Fibroblast of peridontal ligament (primary cell): ENCODE results near the gene TGFBR2.
A peak's percentile ranks its signal among the peaks of the same experiment; 100 is the strongest.

ENCODE experiments used
- DNase-seq: peaks from one replicate; pipeline ENCODE4 v3.0.0-alpha.2; 2010; ENCODE audit errors: extremely low read depth

TGFBR2 gene

DNA sequence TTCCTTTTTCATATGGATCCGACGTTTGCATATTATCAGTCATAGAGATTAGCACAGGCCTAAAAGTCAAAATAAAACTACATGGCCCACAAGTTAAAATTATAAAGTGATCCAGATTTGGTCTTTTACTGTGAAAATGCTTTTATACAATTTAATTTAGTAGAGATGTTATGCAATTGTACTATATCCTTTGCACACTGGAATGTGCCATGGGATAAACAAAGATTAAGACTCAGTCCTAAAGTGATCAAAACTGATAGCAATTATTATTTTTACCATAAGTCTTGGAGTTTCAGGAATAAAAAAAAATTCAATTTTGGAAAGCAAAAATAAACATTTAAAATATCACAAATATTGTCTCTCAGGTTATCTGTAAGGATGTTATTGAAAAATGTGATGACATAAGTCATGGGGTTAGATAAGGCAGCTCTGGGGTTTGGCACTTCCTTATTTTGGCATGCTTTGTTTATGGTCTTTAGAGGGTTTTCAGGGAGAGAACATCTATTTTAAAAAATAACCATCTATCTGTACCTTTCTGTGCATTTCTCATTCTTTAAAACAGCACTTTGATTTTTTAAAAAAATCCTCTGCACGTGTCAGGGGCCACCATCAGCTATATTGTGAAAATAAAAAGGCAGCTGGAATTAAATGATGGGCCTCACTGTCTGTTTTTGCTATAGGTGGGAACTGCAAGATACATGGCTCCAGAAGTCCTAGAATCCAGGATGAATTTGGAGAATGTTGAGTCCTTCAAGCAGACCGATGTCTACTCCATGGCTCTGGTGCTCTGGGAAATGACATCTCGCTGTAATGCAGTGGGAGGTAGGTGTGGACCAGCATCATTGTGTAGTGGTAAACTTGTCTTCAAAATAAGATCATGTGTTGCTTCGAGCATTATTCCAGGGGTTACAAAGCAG lies 67.3 kb downstream of the TGFBR2 start:
- DNase-seq = no peak

- DNase-seq = no peak
Observed at GRCh38 chr3:30675006-30675405, 68.6 kb downstream of the TGFBR2 start.

DNA sequence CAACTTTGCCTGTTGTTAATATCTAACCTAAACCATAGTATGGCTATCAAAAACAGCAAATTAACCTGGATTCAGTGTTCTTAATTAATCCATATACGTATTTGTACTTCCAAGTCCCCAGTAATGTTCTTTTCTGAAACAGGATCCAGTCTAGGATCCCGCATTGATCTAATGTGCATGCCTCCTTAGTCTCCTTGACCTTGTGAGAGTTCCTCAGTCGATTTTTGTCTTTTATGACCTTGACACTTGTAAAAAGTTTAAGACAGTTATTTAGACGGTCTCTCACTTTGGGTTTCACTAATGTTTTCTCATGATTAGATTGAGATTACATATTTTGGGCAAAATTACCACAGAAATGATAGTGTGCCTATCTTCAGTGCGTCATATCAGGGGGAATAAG lies 69.4 kb downstream of the TGFBR2 start:
- DNase-seq = no peak

DNA sequence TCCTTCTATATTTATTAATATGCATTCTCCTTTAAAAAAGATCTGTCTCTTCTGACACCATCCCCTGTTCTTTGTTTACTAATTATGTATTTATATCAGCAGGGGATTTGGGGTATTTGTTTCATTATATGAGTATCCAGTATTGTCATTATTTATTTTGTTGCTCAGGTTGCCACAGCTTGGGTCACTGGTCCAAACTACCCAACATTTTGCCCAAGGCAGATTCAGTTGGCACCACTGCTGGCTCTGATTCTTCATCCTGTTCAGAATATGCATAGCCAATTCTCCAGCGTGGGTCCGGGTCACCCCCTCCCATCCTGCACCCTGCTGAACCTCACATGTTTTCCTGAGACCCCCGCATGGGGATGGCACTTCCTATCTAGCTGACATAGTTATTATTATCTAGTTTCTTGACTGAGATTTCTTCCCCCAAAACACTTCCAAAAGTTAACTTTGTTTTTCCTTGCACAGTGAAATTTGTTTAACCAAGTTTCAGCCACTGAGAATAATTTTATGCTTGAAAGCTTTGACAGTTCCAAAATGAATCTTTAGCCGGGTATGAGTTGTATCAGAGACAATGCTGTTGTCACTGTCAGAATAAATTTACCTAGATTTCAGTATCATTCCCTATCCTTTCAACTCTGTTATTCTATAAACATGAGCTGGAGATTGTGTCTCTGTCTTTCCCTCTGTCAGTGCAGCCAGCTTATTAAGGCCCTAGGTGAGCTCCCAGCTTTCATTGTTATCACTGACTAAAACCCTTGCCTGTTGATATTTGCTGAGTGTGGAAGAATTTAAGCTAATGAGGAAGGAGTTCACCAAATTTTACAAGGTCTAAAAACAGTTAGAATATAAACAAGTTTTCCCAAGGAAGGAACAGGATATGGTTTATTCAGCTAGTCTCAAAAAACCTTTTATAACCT lies 70.3 kb downstream of the TGFBR2 start:
- DNase-seq = no peak

DNA sequence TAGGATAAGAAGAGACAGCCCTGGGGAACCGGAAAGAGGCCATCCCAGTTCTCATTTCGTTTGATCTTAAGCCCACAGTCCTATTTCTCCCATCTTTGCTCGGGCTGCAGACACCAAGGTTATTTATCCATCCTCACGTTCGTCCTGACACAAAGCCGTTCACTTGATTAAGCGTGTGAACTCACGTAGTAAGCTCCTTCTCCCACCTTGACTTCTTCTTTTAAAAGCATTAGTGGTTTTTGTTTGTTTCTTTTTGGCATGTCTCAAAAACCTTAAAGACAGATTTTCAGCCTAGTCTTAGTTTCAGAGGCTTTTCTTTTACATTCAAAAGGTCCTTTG lies 70.9 kb downstream of the TGFBR2 start:
- no peak for DNase-seq

- DNase-seq = no peak
Observed at GRCh38 chr3:30679045-30679444, 72.6 kb downstream of the TGFBR2 start.

- DNase-seq = peak; percentile 56
Observed at GRCh38 chr3:30680789-30681648, 74.6 kb downstream of the TGFBR2 start.

DNA sequence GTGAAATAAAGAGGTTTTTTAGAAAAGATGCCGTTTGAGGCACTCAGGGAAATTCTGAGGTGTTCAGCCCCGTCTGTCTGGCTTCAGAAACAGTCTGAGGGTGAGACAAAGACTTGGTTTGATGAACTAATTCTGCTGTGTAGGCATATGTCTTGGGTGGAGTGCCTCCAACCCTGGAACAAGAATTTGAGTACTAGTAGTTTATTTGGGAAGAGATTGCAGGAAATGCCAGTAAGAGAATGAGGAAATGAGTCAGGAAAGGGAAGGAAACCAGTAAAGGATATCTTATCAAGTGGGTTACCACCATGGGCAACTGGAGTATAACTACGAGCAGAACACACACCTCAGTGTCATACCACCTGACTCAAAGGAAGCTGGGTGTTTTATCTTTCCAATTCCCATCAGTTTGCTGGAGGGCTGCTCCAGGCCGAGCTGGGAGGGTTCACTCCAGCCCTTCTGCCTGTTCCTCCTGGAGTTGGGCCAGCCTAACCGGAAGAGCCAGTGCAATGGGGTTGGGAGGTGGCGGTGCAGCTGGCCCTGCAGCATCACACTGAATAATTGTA lies 75.3 kb downstream of the TGFBR2 start:
- DNase-seq = no peak

DNA sequence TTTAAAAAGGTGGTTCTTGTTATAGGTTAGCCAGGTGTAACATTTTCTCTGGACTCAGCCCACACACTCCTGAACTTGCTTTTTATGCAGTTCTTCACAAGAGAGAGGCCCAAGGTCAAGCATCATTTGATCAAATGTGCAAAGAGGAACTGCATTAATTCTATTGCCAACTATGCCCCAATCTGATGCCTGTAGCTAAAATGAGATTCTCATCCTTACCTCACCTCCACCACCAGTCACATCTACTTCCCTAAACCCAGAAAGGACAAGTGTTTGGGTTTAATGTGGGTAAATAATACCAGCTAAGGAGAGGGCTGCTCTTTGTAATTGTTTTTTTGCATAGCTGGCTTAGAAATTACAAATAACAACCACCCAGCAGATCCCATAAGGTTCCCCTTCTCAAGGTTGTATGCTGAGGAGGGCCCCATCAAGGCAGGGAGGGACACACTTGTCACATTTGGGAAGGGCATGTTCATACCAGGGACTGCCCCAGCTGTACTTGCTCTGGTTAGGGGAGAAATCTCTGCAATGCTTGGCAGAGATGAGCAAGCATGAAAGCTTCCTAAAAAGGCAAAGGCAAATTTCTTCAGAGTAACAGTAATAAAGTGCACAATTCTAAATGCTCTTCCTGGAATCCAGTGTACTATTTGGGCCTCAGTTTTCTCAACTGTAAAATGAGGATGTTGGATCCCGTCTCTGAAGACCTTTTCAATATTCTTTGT lies 76.2 kb downstream of the TGFBR2 start:
- peak; percentile 22 for DNase-seq

DNA sequence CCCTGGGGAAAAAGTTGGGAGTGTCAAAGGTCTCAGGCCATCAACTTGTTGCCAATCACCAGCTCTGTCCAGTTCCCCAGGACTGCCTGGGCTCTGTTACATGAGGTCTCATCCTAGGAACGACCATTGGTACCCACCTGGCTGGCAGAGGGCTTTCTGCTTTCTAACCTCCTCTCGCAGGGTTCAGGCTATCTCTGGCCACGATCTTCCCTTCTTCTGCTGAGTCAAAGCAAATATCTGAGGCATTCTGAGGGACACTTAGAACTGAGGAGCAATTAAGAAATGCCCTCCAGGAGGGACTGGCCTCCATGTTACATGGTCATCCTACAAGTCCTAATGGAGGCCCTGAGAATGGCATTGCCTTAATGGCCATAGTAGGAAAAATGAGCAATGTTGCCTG lies 77.4 kb downstream of the TGFBR2 start:
- no peak for DNase-seq

DNA sequence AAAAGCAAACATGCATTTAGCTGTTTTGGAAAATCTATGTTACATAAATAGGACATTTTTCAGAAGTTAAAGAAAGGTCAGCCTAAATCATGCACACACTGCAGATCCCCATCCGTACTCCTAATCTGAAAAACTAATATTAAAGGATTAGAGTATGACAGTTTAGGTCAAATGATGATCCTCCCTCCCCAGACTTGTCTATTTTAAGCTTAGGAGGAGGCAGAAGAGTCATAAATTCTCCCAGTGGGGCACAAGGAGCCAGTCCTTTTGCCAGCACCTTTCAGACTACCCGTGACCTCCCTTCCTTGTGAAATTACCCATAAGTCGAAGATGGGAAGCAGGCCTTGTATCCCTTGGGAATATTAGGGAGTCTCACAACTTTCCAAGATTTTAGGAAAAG lies 78.0 kb downstream of the TGFBR2 start:
- DNase-seq = no peak

DNA sequence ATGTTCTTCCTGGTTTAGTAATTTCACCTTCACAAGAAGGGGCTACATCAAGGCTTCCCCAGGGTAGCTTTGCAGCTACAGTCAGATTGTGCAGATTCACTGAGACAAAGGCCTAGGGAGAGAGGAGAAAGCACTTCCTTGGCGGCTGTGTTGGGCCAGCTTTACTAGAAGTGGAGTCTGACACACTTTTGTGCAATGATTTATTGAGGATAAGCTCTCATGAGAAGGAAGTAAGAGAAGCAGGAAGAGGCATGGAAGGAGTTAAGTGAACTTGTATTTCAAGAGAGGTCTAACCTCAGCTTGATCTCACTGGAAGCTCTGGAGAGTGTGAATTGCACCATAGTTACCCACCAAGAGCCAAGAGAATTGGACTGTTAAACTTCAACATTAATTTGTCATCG lies 78.9 kb downstream of the TGFBR2 start:
- no peak for DNase-seq

DNA sequence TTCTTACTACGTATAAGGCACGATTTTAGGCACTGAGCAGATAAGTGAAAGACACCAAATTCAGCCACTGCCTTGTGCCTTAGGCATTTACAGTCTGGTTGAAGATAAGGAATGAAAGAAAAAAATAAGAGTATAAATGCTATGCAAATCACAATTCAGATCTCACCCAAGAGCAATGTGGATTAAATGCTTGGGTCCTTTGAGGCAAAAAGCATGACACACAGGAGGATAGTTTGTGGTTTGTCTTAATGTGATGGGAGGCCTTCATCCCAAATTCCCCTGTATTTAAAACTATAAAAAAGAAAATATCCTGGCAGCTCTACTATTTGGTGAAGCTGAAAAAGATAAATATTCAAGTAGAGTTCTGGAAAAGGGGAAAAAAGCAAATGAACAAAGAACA lies 79.8 kb downstream of the TGFBR2 start:
- DNase-seq = no peak

DNA sequence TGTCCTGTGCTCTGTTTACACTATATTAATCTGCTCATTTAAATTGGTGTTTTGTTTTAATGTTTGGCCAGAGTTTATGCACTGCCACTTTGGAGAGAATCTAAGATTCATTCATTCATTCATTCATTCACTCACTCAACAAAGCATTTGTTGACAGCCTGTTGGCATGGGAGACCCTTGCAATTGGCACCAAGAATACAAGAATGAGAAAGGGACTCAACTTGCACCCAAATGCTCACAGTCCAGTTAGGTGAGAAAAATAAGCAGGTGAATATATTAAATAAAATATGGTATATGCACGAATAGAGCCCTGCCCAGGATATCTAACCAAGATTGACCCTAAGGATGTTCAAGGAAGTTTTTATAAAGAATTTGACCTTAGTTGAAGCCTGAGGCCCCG lies 80.4 kb downstream of the TGFBR2 start:
- no peak for DNase-seq

GRCh38 chr3:30687930-30688570 lies 81.6 kb downstream of the TGFBR2 start:
- DNase-seq = no peak

GRCh38 chr3:30688776-30689641 lies 82.6 kb downstream of the TGFBR2 start:
- DNase-seq = peak; percentile 56

DNA sequence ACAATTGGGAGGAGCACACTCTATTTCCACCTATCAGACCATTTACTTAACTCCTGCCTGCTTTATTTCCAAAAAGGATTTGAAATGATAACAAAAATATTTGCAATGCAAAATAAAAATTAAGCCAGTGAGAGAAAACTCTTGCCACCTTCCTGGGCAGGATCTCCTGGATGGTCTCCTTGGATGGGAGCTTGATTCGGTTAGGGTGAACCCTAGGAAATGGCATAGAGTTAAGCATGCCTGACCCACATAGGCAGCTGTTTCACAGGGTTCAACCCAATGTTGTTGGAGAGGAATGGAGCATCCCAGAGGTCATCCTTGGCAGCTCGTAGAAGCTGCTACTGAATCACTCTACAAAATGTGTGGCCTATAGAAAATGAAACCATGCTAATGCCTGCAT lies 83.8 kb downstream of the TGFBR2 start:
- DNase-seq = no peak

GRCh38 chr3:30691249-30691880 lies 85.0 kb downstream of the TGFBR2 start:
- DNase-seq = no peak

- no peak for DNase-seq
Observed at GRCh38 chr3:30691944-30692343, 85.5 kb downstream of the TGFBR2 start.
